SK-MEL-5 (cell line): ENCODE results near the gene INTS11. TPM values are rescaled to one million over a fixed set of nuclear protein-coding genes. Genes with fewer than 3 reads are reported as not detected.

Source experiments
- DNase-seq: peaks from one replicate; pipeline ENCODE4 v3.0.0-alpha.2; 2016; ENCODE audit warnings: low read depth, low spot score
- in situ Hi-C: cut with HindIII; loops from 2 replicates; pipeline ENCODE4 v1.10.0; 2016; ENCODE audit warnings: low sequenced_read_pairs, high pct_unique_total_duplicates, low pct_unique_long_range_greater_than_20kb
- total RNA-seq: library from RNA; depleted of rRNA; stranded (reverse); fragments of >200 nt; shearing (Covaris generic); gene quantifications from 2 replicates; pipeline ENCODE4 v1.2.3, GENCODE V29; 2014

INTS11 gene
- total RNA-seq, 1 experiment from 2014 or later: 60.1 TPM

DNA sequence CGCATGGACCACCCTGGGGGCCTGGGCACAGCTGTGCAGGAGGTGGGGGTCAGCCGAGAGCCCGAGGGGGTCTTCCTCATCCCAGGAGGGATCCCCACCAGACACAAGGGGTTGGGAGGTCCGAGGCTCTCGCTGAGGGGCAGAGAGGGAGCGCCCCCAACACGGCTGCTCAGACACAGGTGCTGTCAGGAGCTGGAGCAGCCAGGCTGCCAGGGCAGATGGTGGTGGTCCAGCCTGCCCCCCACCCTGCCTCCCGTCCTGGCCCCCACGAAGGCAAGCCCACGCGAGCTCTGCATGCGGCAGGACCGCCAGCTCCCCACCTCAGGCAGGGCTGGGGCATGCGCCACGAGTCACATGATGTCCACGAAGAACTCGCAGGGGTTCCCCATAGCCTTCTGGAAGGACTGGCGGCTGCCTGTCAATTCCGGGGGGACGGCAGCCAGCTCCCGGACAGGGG is 11.4 kb upstream of the INTS11 start:
- no peak for DNase-seq
- in situ Hi-C loops: no loop called here

- in situ Hi-C loops: no loop called here
Observed at GRCh38 chr1:1335283-1335682, 10.8 kb upstream of the INTS11 start.

GRCh38 chr1:1334835-1335234 is 10.4 kb upstream of the INTS11 start:
- no peak for DNase-seq
- in situ Hi-C loops: no loop called here

More at GRCh38 chr1:1335283-1335682, 10.8 kb upstream of the INTS11 start:
- DNase-seq: no peak

DNA sequence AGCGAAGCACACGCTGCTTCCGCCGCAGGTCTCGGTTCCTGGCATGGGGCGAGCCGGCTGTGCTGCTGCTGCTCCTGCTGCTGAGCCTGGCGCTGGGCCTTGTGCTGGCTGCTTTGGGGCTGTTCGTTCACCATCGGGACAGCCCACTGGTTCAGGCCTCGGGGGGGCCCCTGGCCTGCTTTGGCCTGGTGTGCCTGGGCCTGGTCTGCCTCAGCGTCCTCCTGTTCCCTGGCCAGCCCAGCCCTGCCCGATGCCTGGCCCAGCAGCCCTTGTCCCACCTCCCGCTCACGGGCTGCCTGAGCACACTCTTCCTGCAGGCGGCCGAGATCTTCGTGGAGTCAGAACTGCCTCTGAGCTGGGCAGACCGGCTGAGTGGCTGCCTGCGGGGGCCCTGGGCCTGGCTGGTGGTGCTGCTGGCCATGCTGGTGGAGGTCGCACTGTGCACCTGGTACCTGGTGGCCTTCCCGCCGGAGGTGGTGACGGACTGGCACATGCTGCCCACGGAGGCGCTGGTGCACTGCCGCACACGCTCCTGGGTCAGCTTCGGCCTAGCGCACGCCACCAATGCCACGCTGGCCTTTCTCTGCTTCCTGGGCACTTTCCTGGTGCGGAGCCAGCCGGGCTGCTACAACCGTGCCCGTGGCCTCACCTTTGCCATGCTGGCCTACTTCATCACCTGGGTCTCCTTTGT is 9.2 kb upstream of the INTS11 start:
- DNase-seq: no peak
- in situ Hi-C loops: no loop called here

- DNase-seq: no peak
- in situ Hi-C loops: no loop called here
Observed at GRCh38 chr1:1332774-1333480, 8.5 kb upstream of the INTS11 start.

- in situ Hi-C loops: no loop called here
- no peak for DNase-seq
Observed at GRCh38 chr1:1332031-1332755, 7.7 kb upstream of the INTS11 start.

DNA sequence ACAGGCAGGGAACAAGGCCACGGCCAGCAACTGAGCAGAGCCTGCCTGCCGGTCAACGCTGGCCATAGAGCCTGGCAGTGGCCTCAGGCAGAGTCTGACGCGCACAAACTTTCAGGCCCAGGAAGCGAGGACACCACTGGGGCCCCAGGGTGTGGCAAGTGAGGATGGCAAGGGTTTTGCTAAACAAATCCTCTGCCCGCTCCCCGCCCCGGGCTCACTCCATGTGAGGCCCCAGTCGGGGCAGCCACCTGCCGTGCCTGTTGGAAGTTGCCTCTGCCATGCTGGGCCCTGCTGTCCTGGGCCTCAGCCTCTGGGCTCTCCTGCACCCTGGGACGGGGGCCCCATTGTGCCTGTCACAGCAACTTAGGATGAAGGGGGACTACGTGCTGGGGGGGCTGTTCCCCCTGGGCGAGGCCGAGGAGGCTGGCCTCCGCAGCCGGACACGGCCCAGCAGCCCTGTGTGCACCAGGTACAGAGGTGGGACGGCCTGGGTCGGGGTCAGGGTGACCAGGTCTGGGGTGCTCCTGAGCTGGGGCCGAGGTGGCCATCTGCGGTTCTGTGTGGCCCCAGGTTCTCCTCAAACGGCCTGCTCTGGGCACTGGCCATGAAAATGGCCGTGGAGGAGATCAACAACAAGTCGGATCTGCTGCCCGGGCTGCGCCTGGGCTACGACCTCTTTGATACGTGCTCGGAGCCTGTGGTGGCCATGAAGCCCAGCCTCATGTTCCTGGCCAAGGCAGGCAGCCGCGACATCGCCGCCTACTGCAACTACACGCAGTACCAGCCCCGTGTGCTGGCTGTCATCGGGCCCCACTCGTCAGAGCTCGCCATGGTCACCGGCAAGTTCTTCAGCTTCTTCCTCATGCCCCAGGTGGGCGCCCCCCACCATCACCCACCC is 6.9 kb upstream of the INTS11 start, which contains the start of gene TAS1R3:
TSS of gene TAS1R3 (plus strand) at position 213 of the 898 bp plus-strand sequence. CDS start at position 279, 66 bp downstream.
- in situ Hi-C loops: no loop called here
- DNase-seq: no peak

GRCh38 chr1:1330366-1331067 is 6.1 kb upstream of the INTS11 start:
- in situ Hi-C loops: no loop called here
- no peak for DNase-seq

- DNase-seq: no peak
- in situ Hi-C loops: no loop called here
Observed at GRCh38 chr1:1329304-1330210, 5.1 kb upstream of the INTS11 start.

- no peak for DNase-seq
- in situ Hi-C loops: no loop called here
Observed at GRCh38 chr1:1328254-1328653, 3.8 kb upstream of the INTS11 start.

DNA sequence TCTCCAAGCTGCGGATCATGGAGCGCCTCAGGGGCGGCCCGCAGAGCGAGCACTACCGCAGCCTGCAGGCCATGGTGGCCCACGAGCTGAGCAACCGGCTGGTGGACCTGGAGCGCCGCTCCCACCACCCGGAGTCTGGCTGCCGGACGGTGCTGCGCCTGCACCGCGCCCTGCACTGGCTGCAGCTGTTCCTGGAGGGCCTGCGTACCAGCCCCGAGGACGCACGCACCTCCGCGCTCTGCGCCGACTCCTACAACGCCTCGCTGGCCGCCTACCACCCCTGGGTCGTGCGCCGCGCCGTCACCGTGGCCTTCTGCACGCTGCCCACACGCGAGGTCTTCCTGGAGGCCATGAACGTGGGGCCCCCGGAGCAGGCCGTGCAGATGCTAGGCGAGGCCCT is 2.8 kb upstream of the INTS11 start:
- in situ Hi-C loops: no loop called here
- no peak for DNase-seq

DNA sequence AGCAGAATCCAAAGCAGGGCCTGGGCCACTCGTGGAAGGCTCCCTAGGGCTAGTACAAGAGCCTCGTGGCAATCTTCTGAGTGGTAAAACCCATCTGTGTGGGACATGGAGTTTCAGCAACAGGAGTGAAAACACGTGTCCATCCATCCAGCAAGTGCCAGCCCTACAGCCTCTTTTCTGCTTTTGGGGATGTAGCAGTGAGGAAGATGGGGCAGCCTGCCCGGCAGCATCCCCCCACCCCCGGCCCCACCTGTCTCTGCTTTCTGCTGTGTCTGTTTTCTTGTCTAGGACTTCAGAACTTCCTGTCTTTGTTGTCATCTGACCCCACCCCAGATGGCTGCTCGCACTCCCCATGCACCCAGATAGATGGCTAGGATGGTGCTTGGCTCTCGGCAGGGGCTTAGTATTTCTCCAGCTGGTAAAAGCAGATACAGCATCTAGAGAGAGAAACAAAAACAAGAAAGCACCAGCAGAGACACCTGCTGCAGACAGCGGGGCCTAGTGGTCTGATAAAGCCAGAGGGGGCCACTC is 1.7 kb upstream of the INTS11 start:
- DNase-seq: no peak
- in situ Hi-C loops: no loop called here

- in situ Hi-C loops: no loop called here
- no peak for DNase-seq
Observed at GRCh38 chr1:1325288-1326074, 1.0 kb upstream of the INTS11 start.

GRCh38 chr1:1324084-1324523 is 356 bp downstream of the INTS11 start:
- no peak for DNase-seq
- in situ Hi-C loops: no loop called here

GRCh38 chr1:1322952-1323351 is 1.5 kb downstream of the INTS11 start:
- in situ Hi-C loops: no loop called here
- DNase-seq: no peak
